GM21367 (cell line): Measurements from ENCODE around the gene TLL2.

Experiments used
- ATAC-seq: cut with Tn5 transposase; IDR thresholded peaks from one replicate; pipeline ENCODE4 v1.9.1; 2021; ENCODE audit not compliant: unreplicated experiment

TLL2 gene

DNA sequence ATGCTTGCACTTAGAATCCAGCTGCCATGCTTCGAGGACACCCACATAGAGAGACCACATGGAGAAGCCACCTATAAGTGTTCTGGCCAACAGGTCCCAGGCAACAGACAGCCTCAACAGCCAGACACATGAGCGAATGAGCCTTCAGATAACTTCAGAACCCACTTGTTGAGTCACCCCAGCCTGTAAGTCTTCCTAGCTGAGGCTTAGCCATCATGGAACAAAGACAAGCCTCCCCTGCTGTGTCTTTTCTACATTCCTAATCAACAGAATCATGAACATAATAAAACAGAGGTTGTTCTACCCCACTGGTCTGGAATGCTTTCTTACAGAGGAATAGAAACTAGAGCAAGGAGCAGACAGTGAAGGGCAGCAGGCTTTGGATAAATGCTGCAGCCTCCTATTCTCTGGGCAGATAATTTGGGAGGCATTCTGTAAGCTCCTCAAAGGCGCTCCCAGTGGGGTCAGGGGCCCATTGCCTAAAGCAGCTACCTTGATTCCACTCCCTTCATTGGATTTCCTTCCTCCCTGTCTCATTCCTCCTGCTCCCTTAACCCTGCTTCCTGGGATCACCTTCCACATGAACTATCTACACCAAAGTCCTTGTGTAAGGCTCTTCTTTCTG lies 4.6 kb downstream of the TLL2 start:
- no peak for ATAC-seq

DNA sequence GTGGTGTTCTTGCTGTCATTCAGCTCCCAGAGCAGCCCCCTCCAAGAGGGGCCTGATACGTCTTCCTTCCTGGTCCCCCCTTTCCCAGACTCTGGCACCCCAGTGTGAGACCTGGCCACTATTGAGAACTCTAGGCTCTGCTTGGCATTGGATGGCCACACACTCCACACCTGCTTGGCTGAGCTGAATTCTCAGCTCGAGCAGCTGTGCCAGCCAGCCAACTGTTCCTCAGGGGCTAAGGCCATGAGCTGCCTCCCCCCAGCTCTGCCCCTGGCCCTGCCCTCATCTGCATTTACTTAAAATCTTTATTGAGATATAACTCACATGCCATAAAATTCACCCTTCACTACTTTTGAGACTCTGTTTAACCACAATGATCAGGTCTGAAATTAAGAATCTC lies 6.7 kb downstream of the TLL2 start:
- no peak for ATAC-seq

DNA sequence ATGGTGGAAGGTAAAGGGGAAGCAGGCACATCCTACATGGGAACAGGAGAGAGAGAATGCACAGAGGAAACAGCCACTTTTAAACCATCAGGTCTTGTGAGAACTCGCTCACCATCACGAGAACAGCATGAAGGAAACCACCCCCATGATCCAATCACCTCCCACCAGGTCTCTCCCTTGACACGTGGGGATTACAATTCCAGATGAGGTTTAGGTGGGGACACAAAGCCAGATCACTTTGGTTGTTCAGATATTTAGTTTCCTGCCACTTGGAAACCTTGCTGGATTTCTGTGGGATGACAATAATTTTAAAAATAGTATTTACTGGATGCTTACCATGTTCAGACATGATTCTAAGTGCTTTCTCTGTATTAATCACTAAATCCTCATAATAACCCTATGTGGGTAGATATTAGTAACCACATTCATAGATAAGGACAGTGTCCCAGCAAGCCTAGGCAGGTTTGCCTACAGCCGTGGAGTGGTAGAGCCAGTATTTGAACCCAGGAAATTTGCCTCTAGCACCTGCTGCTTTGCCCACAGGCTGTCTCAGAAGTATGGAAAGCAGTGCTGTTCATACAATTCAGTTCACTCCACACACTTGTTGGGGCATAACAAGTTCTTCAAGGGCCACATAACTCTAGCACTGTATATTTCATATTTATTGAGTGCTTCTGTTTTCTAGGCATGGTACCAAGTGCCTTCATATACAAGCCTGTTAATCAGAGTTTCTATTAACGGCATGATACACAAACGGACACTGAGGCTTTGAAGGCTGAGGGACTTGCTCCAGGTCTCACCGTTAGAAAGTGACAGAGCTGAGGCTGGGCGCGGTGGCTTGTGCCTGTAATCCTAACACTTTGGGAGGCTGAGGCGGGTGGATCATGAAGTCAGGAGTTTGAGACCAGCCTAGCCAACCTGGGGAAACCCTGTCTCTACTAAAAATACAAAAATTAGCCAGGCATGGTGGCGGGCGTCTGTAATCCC lies 8.3 kb downstream of the TLL2 start:
- no peak for ATAC-seq

DNA sequence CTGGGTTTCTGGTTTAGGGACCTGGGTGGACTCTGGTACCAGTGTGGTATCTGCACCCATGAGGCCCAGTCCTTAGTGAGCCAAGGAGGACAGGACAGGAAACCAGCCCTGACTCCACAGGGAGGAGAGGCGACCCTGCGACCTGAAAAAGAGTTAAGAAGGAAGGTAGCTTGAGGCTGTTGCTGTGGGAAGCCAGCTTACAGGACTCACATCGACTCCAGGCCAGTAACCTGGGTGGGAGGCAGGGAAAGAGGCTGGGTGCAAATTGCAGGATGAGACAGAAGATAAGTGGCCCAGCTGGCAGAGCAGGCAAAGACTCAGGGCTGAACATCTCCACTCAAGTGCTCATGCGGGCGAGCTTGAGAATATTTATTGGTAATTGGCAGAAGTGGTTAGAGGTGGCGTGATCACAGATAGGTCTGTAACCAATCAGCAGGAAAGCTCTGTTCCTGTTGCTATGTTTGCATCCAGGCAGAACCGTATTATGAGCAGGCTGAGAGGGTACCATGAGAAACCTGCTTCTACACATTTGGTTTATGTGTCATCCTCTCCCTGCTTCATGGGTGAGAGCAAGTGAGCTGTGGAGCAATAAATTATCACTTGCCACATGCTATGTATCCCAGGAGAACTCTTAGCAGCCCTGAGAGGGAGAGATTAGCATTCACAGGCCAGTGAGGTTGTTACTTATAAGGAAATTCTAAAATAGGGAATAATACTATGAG lies 11.0 kb downstream of the TLL2 start:
- ATAC-seq, result no peak

DNA sequence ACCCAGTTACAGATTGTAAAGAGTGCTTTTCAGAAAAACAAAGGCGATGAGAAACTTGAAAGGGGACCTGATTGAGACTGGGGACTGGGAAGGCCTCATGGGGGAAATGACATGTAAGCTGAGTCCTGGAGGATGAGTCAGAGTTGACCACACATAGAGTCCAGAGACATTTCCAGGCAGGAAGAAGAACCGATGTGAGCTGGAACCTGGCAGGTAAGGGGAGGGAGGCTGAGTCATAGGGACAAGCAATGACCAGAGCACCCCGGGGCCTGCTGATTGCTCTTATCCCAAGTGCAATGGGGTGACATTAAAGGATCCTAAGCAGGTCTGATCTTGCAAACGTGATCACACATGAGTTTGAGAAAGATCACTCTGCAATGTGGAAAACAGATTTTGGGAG lies 11.7 kb downstream of the TLL2 start:
- no peak for ATAC-seq

DNA sequence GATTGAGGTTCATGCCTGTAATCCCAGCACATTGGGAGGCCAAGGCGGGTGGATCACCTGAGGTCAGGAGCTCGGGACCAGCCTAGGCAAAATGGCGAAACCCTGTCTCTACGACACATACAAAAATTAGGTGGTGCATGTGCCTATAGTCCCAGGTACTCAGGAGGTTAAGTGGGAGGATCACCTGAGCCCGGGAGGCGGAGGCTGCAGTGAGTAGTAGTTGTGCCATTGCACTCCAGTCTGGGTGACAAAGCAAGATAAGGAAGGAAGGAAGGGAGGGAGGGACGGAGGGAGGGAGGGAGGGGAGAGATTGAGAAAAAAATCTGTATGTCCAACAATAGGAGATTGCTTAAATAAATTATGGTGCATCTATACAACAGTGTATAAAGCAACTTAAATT lies 13.2 kb downstream of the TLL2 start:
- ATAC-seq, result no peak

DNA sequence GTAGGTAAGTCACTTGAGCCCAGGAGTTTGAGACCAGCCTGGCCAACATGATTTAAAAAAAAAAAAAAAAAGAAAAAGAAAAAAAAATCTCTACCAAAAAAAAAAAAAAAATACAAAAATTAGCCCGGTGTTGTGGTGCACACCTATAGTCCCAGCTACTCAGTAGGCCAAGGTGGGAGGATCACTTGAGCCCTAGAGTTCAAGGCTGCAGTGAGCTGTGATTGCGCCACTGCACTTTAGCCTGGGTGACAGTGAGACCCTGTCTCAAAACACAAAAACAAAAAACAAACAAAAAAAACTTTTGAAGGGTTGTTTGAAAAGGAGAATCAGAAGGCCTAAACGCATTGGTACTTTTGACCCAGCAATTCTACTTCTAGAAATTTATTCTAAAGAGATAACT lies 13.7 kb downstream of the TLL2 start:
- ATAC-seq, result no peak

DNA sequence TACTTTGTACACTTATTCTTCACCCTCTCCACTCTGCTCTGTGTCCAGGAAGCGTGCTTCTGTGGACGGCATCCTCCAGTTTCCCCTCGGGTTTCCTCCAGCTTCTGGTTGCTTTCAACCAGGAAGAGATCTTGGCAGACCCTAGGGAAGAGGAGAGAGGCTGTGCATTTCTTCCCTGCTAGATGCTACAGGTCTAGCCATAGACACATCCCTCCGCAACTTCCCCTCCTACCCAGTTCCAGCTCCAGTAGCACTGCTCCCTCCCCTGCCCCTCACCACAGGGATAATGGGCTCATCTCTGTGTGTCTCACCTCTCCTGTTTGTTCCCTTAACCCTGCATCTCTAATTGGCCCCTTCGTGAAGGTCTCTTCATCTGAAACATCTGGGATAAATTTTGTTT lies 16.3 kb downstream of the TLL2 start:
- no peak for ATAC-seq

DNA sequence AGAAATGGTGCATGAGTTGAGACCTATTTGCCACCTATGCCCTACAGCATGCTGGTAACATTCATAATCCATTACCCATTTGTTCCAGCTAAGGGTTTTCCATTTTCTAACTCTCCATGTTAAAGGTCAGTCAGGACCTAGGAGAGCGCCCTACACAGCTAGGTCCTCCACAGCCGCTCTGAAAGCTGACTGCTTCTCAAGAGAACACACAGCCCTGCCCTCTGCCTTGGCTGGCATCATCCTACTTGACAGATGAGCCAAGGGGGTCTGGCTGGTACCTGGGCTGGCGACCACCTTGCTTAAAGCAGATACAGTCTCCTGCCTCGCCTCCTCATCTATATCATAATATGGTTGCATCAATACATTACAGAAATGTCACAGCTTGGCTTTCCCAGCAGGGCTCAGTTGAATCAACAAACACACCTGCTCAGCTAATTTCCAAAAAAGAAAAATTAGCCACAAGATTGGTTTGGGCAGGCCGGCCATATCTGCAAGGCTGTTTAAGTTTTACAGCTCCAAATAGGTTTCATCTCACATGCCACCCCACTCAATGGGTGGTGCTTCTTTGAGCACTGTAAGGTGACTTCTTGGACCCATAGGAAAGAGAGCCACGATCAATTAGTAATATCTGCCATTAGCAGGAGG lies 17.3 kb downstream of the TLL2 start:
- ATAC-seq, result no peak

DNA sequence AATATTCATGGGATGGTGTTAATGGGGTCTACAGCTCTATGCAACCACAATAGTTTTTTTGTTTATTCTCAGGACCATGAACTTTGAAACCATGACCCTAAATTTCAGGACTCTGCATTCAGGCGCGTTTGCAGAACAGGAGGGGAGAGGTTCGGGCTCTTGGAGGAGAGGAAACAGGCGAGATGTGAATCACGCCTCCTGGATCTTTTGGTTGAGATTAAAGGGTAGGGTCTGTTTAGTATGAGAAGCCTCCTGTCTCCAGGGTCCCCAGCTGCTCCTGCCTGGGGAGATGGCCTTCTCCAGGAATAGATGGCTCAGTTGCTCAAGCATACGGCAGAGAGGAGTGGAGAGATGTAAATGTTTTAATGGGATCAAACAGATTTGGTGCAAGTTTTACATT lies 18.2 kb downstream of the TLL2 start:
- no peak for ATAC-seq

DNA sequence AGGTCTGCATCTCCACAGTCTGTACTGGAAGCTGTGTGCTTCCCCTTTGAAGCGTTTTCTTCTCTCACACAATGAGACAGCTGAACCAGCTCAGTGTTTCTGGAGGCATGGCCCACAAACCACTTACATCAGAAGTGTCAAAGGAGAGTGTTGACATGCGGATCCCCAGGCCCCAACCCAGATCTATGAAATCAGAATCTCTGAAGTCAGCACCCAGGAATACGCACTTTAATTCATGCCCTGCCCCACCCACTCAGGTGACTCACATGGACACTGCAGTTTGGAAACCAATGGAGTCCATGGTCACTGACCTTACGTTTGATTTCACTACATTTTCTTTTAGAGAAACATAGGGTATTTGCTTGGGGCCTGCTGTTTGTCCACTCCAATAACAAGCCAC lies 19.0 kb downstream of the TLL2 start:
- ATAC-seq, result no peak

DNA sequence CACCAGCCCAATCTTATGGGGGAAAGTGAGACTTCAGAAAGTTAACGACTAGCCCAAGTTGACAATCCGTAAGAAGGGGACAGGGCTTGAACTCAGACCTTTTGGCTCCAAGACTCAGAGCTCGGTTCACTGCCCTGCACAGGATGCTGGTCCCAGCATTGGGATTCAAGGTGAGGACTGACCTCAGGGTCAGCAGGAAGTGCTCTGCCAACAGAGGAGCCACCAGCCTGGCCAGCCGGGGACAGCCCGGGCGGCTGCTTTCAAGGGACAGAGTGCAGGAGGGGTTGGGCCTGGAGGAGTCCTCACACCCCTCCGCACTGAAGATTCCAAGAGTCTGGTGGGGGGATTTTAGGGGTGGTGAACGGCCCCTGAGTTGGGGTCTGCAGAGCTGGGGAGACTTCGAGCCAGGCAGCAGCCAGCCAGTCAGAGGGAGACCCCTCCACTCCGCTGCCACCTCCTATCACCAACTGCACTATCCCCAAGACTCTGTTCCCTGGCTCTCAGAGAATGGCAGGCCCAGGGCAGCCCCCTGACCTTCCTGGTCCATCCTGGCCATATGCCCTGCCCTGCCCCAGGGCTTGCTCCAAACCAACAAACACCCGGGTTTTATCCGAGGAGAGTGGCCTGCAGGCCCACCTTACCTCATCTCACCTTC lies 19.7 kb downstream of the TLL2 start:
- ATAC-seq, result no peak

DNA sequence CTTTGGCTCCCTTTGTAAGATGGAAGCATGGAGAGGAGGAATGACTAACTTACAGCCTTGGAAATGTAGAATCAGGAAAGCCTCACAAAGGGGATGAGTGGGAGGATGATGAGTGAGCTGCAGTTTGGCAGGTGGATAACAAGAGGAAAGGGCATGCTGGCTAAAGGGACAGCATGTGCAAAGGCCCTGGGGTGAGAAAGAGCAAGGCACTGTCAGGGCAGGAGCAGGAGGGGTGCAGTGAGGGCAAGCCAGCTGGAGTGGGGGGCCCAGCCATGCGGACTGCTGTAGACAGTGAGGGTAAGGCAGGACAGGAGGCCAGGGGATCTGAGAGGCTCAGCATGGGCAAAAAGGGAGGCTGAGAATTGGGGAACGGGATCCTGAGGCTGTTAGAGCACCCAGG lies 20.5 kb downstream of the TLL2 start:
- no peak for ATAC-seq

DNA sequence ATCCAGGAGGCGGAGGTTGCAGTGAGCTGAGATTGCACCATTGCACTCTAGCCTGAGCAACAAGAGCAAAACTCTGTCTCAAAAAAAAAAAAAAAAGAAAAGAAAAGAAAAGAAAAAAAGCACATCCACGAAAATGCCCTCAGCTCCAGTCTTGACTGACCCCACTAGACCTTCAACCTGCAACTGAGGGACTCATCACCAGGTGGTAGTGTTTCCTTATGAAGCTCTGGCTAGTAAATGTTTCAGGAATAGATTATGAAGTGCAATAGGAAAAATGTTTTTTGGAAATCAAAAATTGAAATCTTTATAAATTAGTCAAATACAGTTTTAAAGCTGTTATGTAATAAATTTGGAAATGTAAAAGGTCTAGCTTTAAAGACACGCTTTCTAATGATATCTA lies 22.4 kb downstream of the TLL2 start:
- no peak for ATAC-seq

DNA sequence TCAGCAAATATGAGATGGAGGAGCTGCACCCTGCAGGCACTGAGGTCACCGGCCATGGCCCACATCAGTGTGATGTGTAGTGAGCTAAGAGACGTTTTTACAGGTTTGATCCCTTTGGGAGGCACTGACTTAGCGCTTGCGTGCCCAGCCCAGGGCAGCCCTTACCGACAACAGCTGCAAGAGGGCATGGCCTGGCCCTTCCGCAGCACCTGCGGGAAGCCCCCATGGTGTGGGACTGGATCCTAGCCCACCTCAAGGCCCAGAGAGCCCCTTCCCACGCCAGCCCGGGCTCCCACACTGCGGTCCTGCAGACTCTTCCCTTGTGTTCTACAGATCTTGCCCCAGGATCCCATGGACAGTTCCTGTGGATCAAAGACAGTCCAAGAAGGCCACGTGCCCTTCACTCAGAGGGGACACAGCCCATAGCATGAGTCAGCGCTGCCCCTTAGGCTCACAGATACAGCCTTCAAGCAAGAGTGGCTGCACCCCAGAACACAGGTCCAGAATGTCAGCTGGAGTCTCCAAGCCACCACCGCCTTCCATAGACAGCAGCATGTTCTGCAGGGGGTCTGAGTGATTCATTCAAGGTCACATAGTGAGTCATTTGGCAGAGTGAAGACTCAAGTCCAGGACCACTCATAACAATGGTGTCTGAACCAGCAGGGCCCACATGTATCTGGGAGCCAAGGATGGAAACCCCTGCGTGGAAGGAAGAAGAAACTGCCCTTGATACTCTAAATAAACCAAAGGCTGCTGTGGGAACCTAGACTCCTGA lies 25.4 kb downstream of the TLL2 start:
- no peak for ATAC-seq

DNA sequence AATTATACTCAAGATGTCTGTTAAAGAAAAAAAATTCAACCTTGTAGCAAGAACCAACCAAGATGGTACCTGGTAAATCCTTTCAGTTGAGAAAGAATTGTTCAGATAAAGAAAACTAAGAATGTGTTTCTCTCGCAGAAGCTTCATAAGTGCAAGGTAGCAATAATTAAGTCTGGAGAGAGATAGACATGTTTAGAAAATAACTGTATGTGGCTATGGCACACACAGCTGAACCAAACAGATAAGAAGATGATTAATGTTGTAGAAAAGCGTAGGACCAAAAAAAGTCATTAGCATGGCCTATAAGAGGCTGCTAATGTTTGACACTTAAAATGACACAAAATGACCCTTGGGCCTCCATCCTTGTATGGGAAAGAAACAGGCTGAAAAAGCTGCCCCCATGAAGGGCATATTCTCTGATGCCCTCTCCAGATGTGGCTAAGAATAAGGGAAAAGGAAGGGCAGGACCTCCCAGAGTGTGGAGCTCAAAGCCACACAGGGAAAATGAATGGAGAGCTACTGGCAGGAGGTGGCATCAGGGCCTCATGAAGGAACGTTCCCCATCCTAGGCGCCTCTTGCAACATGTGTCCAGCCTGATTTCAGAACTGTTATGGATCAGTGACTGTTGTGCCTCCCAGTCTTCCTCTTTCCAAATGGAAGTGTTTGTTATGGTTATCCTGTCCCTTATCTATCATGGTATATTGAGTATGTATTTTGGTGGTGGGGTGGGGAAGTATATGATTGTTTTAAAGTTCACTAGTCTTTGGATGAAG lies 30.7 kb downstream of the TLL2 start:
- ATAC-seq, result no peak

DNA sequence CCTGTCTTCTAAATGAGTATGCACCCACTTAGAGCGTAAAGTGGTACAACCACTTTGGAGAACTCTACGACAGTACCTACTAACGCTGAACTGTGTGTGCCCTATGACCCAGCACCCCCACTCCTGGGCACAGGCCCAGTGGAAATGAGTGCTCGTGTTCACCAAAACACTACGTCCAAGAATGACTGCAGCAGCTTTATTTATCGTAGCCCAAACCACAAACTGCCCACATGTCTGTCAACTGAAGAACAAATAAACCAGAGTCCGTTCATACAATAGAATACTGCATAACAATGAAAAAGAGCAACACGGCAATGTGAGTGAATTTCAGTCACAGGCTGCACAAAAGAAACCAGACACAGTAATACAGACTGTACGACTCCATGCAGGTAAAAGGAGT lies 35.4 kb downstream of the TLL2 start:
- no peak for ATAC-seq

DNA sequence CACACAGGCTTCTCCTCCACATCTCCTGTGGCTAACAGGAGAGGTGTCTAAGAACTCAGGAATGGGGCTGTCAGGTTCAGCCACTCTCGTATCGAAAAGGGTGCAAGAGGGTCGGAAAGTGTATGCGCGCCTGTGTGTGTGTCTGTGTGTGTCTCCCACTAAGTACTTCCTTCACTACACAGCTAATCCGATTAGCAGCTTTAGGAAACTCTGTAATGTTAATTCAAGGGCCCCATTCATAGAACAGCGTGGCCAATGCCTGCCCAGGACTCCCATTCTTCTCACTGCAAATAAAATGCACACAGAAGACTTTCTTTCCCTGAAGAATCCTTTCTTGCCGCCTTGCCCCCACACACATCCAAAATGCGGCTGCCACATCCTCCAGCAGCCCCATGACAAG lies 39.9 kb downstream of the TLL2 start:
- no peak for ATAC-seq

DNA sequence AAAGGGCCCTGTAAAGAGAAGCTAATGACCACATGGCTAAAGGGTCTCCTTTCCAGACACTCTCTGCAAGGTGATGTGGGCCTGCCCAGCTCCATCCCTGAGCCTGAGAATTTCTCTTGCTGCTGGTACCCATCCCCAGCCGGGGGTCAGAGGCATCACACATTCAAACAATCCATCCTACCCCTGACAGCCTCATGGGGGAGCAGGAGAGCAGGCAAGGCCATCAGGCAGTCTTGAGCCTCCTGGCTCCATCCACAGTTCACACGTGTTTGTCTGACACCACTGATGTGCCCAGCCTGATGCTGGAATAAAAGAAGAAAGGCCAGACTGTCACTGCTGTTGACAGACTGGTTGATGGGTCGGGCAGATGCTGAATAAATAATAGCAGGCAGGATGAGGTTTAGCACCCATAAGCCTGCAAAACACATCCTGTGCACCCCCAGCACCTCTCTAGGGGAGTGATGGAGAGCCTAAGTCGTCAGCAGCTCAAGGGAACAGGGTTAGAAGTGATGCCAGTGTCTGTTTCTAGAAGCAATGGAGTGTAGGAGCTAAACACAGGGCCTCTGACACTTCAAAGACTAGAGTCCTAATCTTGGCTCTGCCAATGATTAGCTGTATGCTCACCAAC lies 43.5 kb downstream of the TLL2 start:
- no peak for ATAC-seq
